ENCODE data around the gene HOXC4.

GRCh38 chr12:54060174-54060974, 6.7 kb downstream of the HOXC4 start:
- TF ChIP-seq EZH2 (IDR thresholded peaks at IDR 0.05; ENCODE audit: borderline replicate concordance, insufficient read depth, low read length, poor library complexity, severe bottlenecking), result no peak
- TF ChIP-seq, protein P1, sequence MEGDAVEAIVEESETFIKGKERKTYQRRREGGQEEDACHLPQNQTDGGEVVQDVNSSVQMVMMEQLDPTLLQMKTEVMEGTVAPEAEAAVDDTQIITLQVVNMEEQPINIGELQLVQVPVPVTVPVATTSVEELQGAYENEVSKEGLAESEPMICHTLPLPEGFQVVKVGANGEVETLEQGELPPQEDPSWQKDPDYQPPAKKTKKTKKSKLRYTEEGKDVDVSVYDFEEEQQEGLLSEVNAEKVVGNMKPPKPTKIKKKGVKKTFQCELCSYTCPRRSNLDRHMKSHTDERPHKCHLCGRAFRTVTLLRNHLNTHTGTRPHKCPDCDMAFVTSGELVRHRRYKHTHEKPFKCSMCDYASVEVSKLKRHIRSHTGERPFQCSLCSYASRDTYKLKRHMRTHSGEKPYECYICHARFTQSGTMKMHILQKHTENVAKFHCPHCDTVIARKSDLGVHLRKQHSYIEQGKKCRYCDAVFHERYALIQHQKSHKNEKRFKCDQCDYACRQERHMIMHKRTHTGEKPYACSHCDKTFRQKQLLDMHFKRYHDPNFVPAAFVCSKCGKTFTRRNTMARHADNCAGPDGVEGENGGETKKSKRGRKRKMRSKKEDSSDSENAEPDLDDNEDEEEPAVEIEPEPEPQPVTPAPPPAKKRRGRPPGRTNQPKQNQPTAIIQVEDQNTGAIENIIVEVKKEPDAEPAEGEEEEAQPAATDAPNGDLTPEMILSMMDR (IDR thresholded peaks at IDR 0.05; ENCODE audit: poor library complexity, severe bottlenecking), result no peak
